Activated T-cell treated with anti-CD3 and anti-CD28 coated beads, Interleukin-2, amount 50 U/mL, for 72 hours (primary cell): ENCODE results near the gene KIAA0232. TPM values are rescaled to one million over a fixed set of nuclear protein-coding genes. Genes with fewer than 3 reads are reported as not detected.

Experiments
- ATAC-seq, 2 donors: fragments of 150-1000 bp; cut with Tn5 transposase; replicated peaks in 1 of 2; 2 replicates each; pipeline ENCODE4 v1.10.0; 2021; ENCODE audit warnings: moderate library complexity in 2 of 2, mild to moderate bottlenecking in 1 of 2
- DNase-seq, 2 donors: peaks; one replicate each; pipeline ENCODE4 v3.0.0; 2021 to 2022; ENCODE audit warnings: mixed read lengths in 1 of 2
- H3K27ac Mint-ChIP-seq: one replicate; pipeline ENCODE4 v1.8.0; 2022; ENCODE audit warnings: mild to moderate bottlenecking, moderate library complexity, mixed read lengths
- H3K27me3 Mint-ChIP-seq: one replicate; pipeline ENCODE4 v1.8.0; 2022; ENCODE audit warnings: low read depth, mixed read lengths
- H3K36me3 Mint-ChIP-seq, 2 donors: one replicate each; pipeline ENCODE4 v1.8.0; 2022; ENCODE audit warnings: mixed read lengths in 2 of 2, mild to moderate bottlenecking in 1 of 2; ENCODE audit not compliant: insufficient read depth in 2 of 2
- H3K4me1 Mint-ChIP-seq: one replicate; pipeline ENCODE4 v1.8.0; 2022; ENCODE audit warnings: low read depth, mixed read lengths
- H3K4me3 Mint-ChIP-seq, 2 donors: one replicate each; pipeline ENCODE4 v1.8.0; 2022; ENCODE audit warnings: mild to moderate bottlenecking in 2 of 2, mixed read lengths in 2 of 2, moderate library complexity in 2 of 2
- H3K9me3 Mint-ChIP-seq, 2 donors: one replicate each; pipeline ENCODE4 v1.8.0; 2022; ENCODE audit warnings: mixed read lengths in 2 of 2
- total RNA-seq, 2 donors: library from RNA; stranded (reverse); gene quantifications; one replicate each; pipeline ENCODE4 v1.2.3, GENCODE V29; 2022

Gene KIAA0232
- total RNA-seq, 2 donors from 2014 or later: 16.8 to 19.5 TPM

GRCh38 chr4:6923507-6923906, 141.0 kb downstream of the KIAA0232 start:
- Mint-ChIP-seq H3K27me3 (no peaks in the 10 kb centered on the region), H3K4me1 (peaks cover 78% of the 10 kb centered on the region), H3K36me3 (peaks cover 4 to 8% of the 10 kb centered on the region in 2 donors), H3K4me3 (no peak overlapping the region), H3K27ac (no peak overlapping the region), H3K9me3 (no peaks in the 10 kb centered on the region)
- DNase-seq: no peak
- no peak for ATAC-seq

- DNase-seq (no peak), ATAC-seq (no peak)
- Mint-ChIP-seq H3K4me3 (peak overlapping the region in 1 of 2 donors; percentile 82), H3K36me3 (peaks cover 4 to 6% of the 10 kb centered on the region in 2 donors), H3K27ac (no peak overlapping the region), H3K27me3 (no peaks in the 10 kb centered on the region), H3K9me3 (no peaks in the 10 kb centered on the region), H3K4me1 (peaks cover 78% of the 10 kb centered on the region)
Observed at GRCh38 chr4:6924361-6924779, 141.8 kb downstream of the KIAA0232 start.

GRCh38 chr4:6925357-6925836, 142.9 kb downstream of the KIAA0232 start:
- peak; percentile 48 to 66 for ATAC-seq
- peak; percentile 28 to 45 for DNase-seq
- Mint-ChIP-seq H3K9me3 (no peaks in the 10 kb centered on the region), H3K4me3 (peak overlapping the region; percentile 82 to 89), H3K36me3 (peaks cover 5 to 6% of the 10 kb centered on the region in 2 donors), H3K4me1 (peaks cover 79% of the 10 kb centered on the region), H3K27me3 (no peaks in the 10 kb centered on the region), H3K27ac (peak overlapping the region; percentile 51)

GRCh38 chr4:6926081-6926480, 143.6 kb downstream of the KIAA0232 start:
- no peaks in the 10 kb centered on the region for H3K27me3 Mint-ChIP-seq
- H3K36me3 Mint-ChIP-seq: peaks cover 5 to 6% of the 10 kb centered on the region in 2 donors
- DNase-seq: no peak
- no peaks in the 10 kb centered on the region for H3K9me3 Mint-ChIP-seq
- peak overlapping the region; percentile 82 to 89 for H3K4me3 Mint-ChIP-seq
- peak overlapping the region; percentile 95 for H3K27ac Mint-ChIP-seq
- H3K4me1 Mint-ChIP-seq: peaks cover 73% of the 10 kb centered on the region
- ATAC-seq: peak; percentile 29 to 38

- peaks cover 73% of the 10 kb centered on the region for H3K4me1 Mint-ChIP-seq
- peaks cover 8 to 10% of the 10 kb centered on the region in 2 donors for H3K36me3 Mint-ChIP-seq
- no peaks in the 10 kb centered on the region for H3K9me3 Mint-ChIP-seq
Observed at GRCh38 chr4:6926681-6927478, 144.4 kb downstream of the KIAA0232 start.

GRCh38 chr4:6928081-6928480, 145.6 kb downstream of the KIAA0232 start:
- Mint-ChIP-seq H3K27me3 (no peaks in the 10 kb centered on the region), H3K36me3 (peaks cover 8 to 10% of the 10 kb centered on the region in 2 donors), H3K4me1 (peaks cover 66% of the 10 kb centered on the region), H3K4me3 (peak overlapping the region in 1 of 2 donors; percentile 89), H3K27ac (peak overlapping the region; percentile 95), H3K9me3 (no peaks in the 10 kb centered on the region)
- ATAC-seq: no peak
- DNase-seq: no peak

More at GRCh38 chr4:6926681-6927478, 144.4 kb downstream of the KIAA0232 start:
- H3K4me3 Mint-ChIP-seq: peak overlapping the region; percentile 82 to 89
- DNase-seq: peak; percentile 59 to 63
- no peaks in the 10 kb centered on the region for H3K27me3 Mint-ChIP-seq
- H3K27ac Mint-ChIP-seq: peak overlapping the region; percentile 95
- peak; percentile 74 to 75 for ATAC-seq

GRCh38 chr4:6929339-6929811, 146.8 kb downstream of the KIAA0232 start:
- H3K4me3 Mint-ChIP-seq: peak overlapping the region in 1 of 2 donors; percentile 12
- no peak overlapping the region for H3K27ac Mint-ChIP-seq
- ATAC-seq (no peak), DNase-seq (no peak)
- H3K9me3 Mint-ChIP-seq: no peaks in the 10 kb centered on the region
- H3K36me3 Mint-ChIP-seq: peaks cover 14 to 17% of the 10 kb centered on the region in 2 donors
- H3K4me1 Mint-ChIP-seq: peaks cover 76% of the 10 kb centered on the region
- no peaks in the 10 kb centered on the region for H3K27me3 Mint-ChIP-seq

- H3K36me3 Mint-ChIP-seq: peaks cover 14 to 16% of the 10 kb centered on the region in 2 donors
- no peaks in the 10 kb centered on the region for H3K9me3 Mint-ChIP-seq
- H3K27ac Mint-ChIP-seq: no peak overlapping the region
- no peak for DNase-seq
- peaks cover 72% of the 10 kb centered on the region for H3K4me1 Mint-ChIP-seq
- no peak for ATAC-seq
- H3K27me3 Mint-ChIP-seq: no peaks in the 10 kb centered on the region
- peak overlapping the region in 1 of 2 donors; percentile 11 for H3K4me3 Mint-ChIP-seq
Observed at GRCh38 chr4:6929812-6930464, 147.4 kb downstream of the KIAA0232 start.

- no peak for DNase-seq
- H3K4me3 Mint-ChIP-seq: no peak overlapping the region
- H3K27me3 Mint-ChIP-seq: no peaks in the 10 kb centered on the region
- no peak overlapping the region for H3K27ac Mint-ChIP-seq
- H3K9me3 Mint-ChIP-seq: no peaks in the 10 kb centered on the region
- peaks cover 10 to 13% of the 10 kb centered on the region in 2 donors for H3K36me3 Mint-ChIP-seq
- peaks cover 57% of the 10 kb centered on the region for H3K4me1 Mint-ChIP-seq
- ATAC-seq: no peak
Observed at GRCh38 chr4:6932475-6932874, 149.9 kb downstream of the KIAA0232 start.

- peaks cover 10 to 13% of the 10 kb centered on the region in 2 donors for H3K36me3 Mint-ChIP-seq
- ATAC-seq (no peak), DNase-seq (no peak)
- H3K27ac Mint-ChIP-seq: no peak overlapping the region
- peaks cover 57% of the 10 kb centered on the region for H3K4me1 Mint-ChIP-seq
- H3K9me3 Mint-ChIP-seq: no peaks in the 10 kb centered on the region
- no peak overlapping the region for H3K4me3 Mint-ChIP-seq
- H3K27me3 Mint-ChIP-seq: no peaks in the 10 kb centered on the region
Observed at GRCh38 chr4:6932918-6933317, 150.4 kb downstream of the KIAA0232 start.

Other genes with a start within 250 kb of the KIAA0232 start
- 10 to 100 TPM; 11.9 to 21.9 TPM for gene MAN2B2, start 207.5 kb upstream of the KIAA0232 start, total RNA-seq
- gene MRFAP1, start 142.0 kb upstream of the KIAA0232 start, total RNA-seq: 100 to 1,000 TPM; 148 to 153 TPM
- gene S100P, start 88.8 kb upstream of the KIAA0232 start, total RNA-seq: 10 to 100 TPM; 18.0 to 84.6 TPM
- 10 to 100 TPM; 53.3 to 57.7 TPM for gene MRFAP1L1, start 72.9 kb upstream of the KIAA0232 start, total RNA-seq
- gene BLOC1S4, start 66.6 kb upstream of the KIAA0232 start, total RNA-seq: 10 to 100 TPM; 14.1 to 14.6 TPM
- gene TBC1D14, start 127.1 kb downstream of the KIAA0232 start, total RNA-seq: 10 to 100 TPM; 26.5 to 32.4 TPM